Sciatic nerve (tissue), 2 donors: ENCODE results near the gene BCR. TPM values are rescaled to one million over a fixed set of nuclear protein-coding genes. Genes with fewer than 3 reads are reported as not detected.
"Not testable (repeated sequence)": the region's sequence is repeated elsewhere in the genome, so short reads cannot be mapped to it uniquely, and the experiment has no call there.

Experiments
- ATAC-seq: fragments of 200-7000 bp; cut with Tn5 transposase; one replicate; pipeline ENCODE4 v1.9.1; 2020; ENCODE audit warnings: mild to moderate bottlenecking, moderate library complexity
- DNase-seq: peaks from one replicate; pipeline ENCODE4 v3.0.0-alpha.2; 2020; ENCODE audit warnings: low spot score
- intact Hi-C: fragments of 100-400 bp; cut with DNase I; formaldehyde crosslinking; loops from one replicate; pipeline ENCODE4 v1.14.2; 2022
- total RNA-seq: library from RNA; stranded (reverse); fragmentation: NEBNext Ultra II Directional; extraction: Animal tissue kit (Norgen Biotek cat#: 25700); gene quantifications from one replicate; pipeline ENCODE4 v1.2.1, GENCODE V29; 2021
- donor health status: DM: no; HTN: no; CAD: no.
- donor health status: DM: no; HTN: no; CAD: no.

The BCR gene
- total RNA-seq, 1 donor from 2014 or later = 101 TPM

DNA sequence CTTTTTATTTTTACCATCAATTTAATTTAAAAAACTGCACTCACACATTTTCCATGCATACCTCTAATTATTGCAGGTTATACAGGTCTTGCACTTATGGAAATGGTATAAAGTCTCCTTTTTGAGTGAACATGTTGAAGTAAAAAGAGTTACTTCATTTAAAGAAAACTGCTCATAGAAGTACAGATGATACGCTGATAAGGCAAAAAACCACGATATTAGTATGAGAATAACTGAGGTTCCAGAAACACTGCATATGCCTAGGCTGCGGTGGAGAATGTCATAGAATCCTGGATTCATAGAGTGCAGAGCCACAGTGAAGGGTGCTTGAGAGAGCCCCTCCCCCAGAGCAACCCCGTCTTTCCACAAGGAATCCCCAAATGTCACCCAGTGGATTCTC, 175.8 kb downstream of the BCR start:
- intact Hi-C loops = no loop called here
- ATAC-seq (no peak), DNase-seq (no peak)

DNA sequence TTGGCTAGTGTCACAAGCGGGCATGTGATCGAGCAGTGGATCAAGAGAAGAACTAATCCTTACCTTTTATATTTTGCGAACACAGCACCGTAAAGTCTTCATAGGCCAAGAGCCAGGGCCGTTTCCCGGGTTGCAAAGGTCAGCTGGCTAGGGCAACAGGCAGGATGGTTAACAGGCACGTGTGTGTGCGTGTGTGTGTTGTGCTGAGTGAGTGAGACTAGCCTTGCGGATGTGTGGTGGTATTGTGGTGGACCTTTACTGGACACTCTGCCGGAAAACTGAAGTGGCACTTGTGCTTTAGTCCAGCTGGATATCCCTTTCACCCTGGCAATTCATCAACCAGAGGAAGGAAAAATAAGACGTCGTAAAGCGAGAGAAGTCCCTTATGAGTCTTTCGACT, 176.7 kb downstream of the BCR start:
- DNase-seq = no peak
- intact Hi-C loops = no loop called here
- ATAC-seq = no peak

DNA sequence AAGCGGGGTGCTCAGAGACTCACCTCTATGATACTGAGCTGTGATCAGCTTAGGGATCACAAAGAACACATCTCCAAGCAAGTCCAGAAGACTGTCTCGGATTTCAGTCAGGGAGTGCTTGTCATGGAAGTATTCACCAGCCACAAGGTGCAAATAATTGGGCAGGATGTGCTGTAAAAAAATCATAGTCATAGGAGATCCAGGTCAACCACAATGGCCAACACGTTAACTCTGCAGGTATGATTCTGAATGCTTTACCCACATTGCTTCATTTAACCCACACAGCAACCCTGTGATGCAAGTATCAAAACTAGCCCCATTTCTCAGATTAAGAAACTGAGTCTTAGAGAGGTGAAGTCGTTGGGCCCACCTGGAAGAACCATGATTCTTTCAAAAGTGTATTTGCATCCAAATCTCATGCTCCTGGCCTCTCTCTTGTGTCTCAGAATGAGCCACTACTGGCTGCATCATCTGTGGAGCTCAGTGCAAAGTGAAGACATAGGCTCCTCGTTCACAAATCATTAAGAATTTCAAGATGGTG, 179.3 kb downstream of the BCR start:
- intact Hi-C loops = no loop called here
- ATAC-seq = no peak
- DNase-seq = no peak

DNA sequence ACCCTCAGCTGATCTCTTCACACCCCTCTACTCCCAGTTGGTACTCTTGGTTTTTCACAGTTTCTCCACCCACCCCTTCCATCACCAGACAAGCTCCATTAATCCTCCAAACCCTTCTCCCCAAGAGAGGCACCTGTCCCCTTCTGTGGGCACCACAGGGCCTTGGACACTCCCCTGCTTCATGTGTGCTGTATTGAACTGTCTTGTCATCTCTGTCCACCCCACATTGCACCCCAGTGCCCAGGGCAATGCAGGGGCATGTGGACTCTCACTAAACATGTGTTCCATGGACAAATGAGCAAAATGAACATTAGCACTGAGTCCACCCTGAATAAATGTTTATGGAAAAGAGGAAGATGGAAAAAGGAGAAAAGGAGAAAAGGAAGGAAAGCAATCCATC, 181.4 kb downstream of the BCR start:
- intact Hi-C loops = no loop called here
- no peak for ATAC-seq

DNA sequence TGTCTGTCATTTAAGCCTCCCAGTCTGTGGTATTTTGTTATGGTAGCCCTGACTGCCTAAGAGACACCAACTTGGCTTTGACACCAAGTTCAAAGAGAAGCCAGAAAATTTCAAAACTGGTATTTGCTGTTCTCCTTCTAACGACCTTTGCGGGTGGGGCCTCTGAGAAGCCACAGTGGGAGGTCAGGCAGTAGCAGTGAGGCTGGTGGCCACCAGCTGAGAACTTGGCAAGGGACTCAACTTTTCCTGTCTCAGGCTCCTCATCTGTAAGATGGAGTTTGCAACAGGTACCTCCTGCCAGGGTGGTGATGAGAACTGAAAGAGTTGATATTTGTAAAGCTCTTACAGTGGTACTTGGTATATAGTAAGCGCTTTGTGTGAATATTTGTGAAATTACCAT, 183.4 kb downstream of the BCR start:
- intact Hi-C loops = no loop called here
- DNase-seq (no peak), ATAC-seq (no peak)

More for the DNA sequence above, 181.4 kb downstream of the BCR start:
- no peak for DNase-seq

DNA sequence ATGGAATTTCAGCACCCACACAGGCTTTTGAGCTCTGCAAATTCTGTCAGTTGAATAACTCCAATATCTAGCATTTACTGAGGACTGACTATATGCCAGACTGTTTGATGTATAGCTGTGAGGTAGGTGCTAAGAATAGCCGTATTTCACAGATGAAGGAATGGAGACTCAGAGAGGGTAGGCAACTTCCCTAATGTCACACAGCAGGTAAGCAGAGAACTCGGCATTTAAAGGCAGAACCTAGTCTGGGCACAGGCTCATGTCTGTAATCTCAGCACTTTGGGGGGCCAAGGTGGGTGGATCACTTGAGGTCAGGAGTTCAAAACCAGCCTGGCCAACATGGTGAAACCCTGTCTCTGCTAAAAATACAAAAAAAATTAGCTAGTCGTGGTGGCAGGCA, 184.1 kb downstream of the BCR start:
- no peak for ATAC-seq
- intact Hi-C loops = no loop called here
- DNase-seq = no peak

DNA sequence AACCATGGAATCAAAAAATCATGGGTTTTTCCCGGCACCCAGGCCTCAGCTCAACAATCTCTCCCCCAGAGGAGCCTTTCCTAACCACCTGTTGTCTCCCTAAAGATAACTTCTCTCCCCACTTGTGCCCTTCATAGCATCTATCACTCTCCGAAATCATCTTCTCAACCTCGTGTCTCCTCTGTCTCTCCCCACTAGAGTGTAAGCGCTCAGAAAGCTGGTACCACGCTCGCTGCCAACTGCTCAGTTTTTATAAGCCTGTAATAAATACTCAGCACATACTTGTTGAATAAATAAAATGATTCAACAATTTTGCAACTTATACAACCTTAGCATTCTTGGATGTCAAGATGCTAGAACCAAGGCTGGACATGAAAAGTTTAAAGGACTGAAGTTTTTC, 185.2 kb downstream of the BCR start:
- ATAC-seq = no peak
- intact Hi-C loops = no loop called here
- DNase-seq = no peak

DNA sequence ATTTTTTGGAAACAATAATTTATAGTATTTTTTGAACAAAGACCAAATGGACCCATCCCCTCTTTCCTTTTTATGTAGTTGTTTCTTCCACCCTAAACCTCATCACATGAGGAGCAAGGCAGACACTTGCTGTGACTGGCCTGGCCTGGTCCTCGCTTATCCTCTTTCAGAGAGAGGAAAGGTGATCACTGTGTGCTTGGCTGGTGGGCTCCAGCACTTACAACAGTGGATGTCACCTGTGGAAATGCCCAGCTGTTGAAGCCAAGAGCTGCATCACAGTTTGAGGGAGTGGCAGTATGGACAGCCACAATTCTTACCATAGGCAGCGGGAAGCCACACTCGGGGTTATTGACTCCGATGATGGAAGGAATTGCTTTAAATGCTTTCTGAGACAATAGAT, 185.7 kb downstream of the BCR start:
- ATAC-seq = no peak
- intact Hi-C loops = no loop called here
- DNase-seq = no peak

DNA sequence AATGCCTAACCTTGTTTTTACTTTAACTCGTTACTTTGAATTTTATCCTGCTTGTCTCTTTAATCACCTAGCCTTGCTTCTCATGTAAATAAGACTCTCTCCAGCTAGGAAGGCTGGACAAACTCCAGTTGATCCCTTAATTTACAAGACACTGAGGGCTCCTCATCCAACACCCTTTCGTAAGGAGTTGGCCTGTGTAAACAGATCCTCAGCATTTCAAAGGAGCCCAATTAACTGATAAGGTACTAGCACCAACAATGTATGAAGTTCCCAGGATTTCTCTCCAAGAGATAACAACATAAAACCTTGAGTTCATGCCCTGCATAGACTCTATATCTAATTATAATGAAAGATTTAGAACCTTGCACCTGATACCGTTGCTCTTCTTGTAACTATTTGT, 186.9 kb downstream of the BCR start:
- intact Hi-C loops, ATAC-seq, DNase-seq: not testable (repeated sequence)

Other genes with a start within 250 kb of the BCR start
- 22.8 TPM for gene GNAZ, start 110.0 kb upstream of the BCR start, total RNA-seq
- 1.4 TPM for gene RSPH14, start 38.5 kb upstream of the BCR start, total RNA-seq
- gene RAB36, start 35.0 kb upstream of the BCR start, total RNA-seq = 7.5 TPM